WERI-Rb-1 (cell line): ENCODE results near the gene TMSB15B.
"Not testable (repeated sequence)": the region's sequence is repeated elsewhere in the genome, so short reads cannot be mapped to it uniquely, and the experiment has no call there.

Source experiments
- DNase-seq: peaks from one replicate; pipeline ENCODE4 v3.0.0-alpha.2; 2020
- H3K27ac ChIP-seq: fragments of 250-450 bp; sonication (Bioruptor Pico); 2 replicates; pipeline ENCODE4 v1.5.1; 2020; ENCODE audit warnings: mild to moderate bottlenecking, moderate library complexity
- H3K27me3 ChIP-seq: fragments of 250-450 bp; sonication (Bioruptor Pico); 2 replicates; pipeline ENCODE4 v1.5.1; 2021; ENCODE audit warnings: mild to moderate bottlenecking, low read depth, moderate library complexity; ENCODE audit not compliant: insufficient read depth, severe bottlenecking
- H3K36me3 ChIP-seq: fragments of 250-450 bp; sonication (Bioruptor Pico); 2 replicates; pipeline ENCODE4 v1.5.1; 2020; ENCODE audit warnings: mild to moderate bottlenecking, moderate library complexity
- H3K4me3 ChIP-seq: 2 replicates; pipeline ENCODE4 v1.5.1; 2011; ENCODE audit warnings: low read depth, mild to moderate bottlenecking, control low read depth, low read length
- H3K9me3 ChIP-seq: fragments of 250-450 bp; sonication (Bioruptor Pico); 2 replicates; pipeline ENCODE4 v1.5.1; 2021; ENCODE audit warnings: mild to moderate bottlenecking, moderate library complexity; ENCODE audit not compliant: severe bottlenecking
- CTCF ChIP-seq: IDR thresholded peaks from 2 replicates; pipeline ENCODE4 v1.5.1; 2011; ENCODE audit warnings: low read depth, mild to moderate bottlenecking, control low read depth, inconsistent platforms, low read length

TMSB15B gene

GRCh38 chrX:103927030-103927429 lies 35.4 kb upstream of the TMSB15B start:
- no peaks in the 10 kb centered on the region for H3K36me3 ChIP-seq
- no peak overlapping the region for H3K27ac ChIP-seq
- H3K4me3 ChIP-seq: no peak overlapping the region
- no peak for DNase-seq
- no peaks in the 10 kb centered on the region for H3K27me3 ChIP-seq
- H3K9me3 ChIP-seq: no peaks in the 10 kb centered on the region
- no peak for TF ChIP-seq CTCF

- no peaks in the 10 kb centered on the region for H3K36me3 ChIP-seq
- H3K4me3 ChIP-seq: no peak overlapping the region
- H3K9me3 ChIP-seq: no peaks in the 10 kb centered on the region
- DNase-seq: no peak
- no peak for TF ChIP-seq CTCF
- H3K27me3 ChIP-seq: no peaks in the 10 kb centered on the region
- no peak overlapping the region for H3K27ac ChIP-seq
These were observed 34.8 kb upstream of the TMSB15B start for GRCh38 chrX:103927633-103928032.

- no peak for DNase-seq
- TF ChIP-seq CTCF: no peak
- no peaks in the 10 kb centered on the region for H3K9me3 ChIP-seq
- H3K4me3 ChIP-seq: no peak overlapping the region
- no peaks in the 10 kb centered on the region for H3K36me3 ChIP-seq
- H3K27me3 ChIP-seq: no peaks in the 10 kb centered on the region
- no peak overlapping the region for H3K27ac ChIP-seq
These were observed 30.3 kb upstream of the TMSB15B start for GRCh38 chrX:103932133-103932532.

- not testable (repeated sequence) for H3K27me3 ChIP-seq, H3K4me3 ChIP-seq, DNase-seq, H3K9me3 ChIP-seq, H3K27ac ChIP-seq, H3K36me3 ChIP-seq
These were observed 22.2 kb upstream of the TMSB15B start for GRCh38 chrX:103940257-103940656.

GRCh38 chrX:103941201-103941975 lies 21.0 kb upstream of the TMSB15B start:
- no peak for DNase-seq
- Histone ChIP-seq H3K4me3 (no peak overlapping the region), H3K36me3 (no peaks in the 10 kb centered on the region)

GRCh38 chrX:103949506-103949905 lies 12.9 kb upstream of the TMSB15B start:
- no peaks in the 10 kb centered on the region for H3K27me3 ChIP-seq
- no peaks in the 10 kb centered on the region for H3K9me3 ChIP-seq
- TF ChIP-seq CTCF: no peak
- no peak overlapping the region for H3K4me3 ChIP-seq
- DNase-seq: no peak
- H3K27ac ChIP-seq: no peak overlapping the region
- no peaks in the 10 kb centered on the region for H3K36me3 ChIP-seq

More at GRCh38 chrX:103941201-103941975, 21.0 kb upstream of the TMSB15B start:
- Histone ChIP-seq H3K9me3 (no peaks in the 10 kb centered on the region), H3K27ac (no peak overlapping the region), H3K27me3 (no peaks in the 10 kb centered on the region)
- TF ChIP-seq CTCF: peak; percentile 27; the same call in 1 of the 2 replicates
